LNCAP (cell line): ENCODE data around the gene CBX2.

ENCODE experiments used
- TF ChIP-seq, protein P1 (sequence below): fragments of 450-650 bp; IDR thresholded peaks from 2 replicates; pipeline ENCODE4 v1.5.1; 2017; ENCODE audit warnings: mild to moderate bottlenecking

The CBX2 gene

DNA sequence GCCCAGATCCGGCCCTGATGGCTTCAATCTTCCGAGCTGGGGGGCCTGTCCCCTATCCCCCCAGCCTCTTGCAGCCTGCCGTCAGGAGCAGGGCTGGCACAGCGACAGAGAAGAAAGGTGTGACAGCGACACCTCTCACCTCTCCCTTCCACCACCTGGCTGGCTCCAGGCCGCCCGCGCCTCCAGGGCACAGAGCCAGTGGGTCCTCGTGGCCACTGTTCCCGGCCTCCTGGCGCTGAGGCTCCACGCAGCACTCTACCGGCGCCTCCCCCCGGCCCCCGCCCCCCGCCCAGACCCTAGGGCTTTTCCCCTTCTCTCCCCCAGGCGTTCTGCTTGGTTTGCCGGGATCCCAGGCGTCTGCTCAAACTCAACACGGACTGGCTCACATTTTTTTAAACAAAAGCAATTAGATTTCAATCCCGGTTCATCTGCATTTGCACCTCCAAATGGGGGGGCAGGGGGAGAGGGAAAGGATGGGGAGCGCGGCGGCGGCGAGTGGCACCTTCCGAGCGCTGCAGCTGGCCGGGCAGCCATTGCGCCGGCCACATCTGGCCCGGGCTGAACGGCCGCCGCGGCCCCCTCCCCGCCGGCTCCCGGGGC is 31.7 kb downstream of the CBX2 start:
- TF ChIP-seq, protein P1, sequence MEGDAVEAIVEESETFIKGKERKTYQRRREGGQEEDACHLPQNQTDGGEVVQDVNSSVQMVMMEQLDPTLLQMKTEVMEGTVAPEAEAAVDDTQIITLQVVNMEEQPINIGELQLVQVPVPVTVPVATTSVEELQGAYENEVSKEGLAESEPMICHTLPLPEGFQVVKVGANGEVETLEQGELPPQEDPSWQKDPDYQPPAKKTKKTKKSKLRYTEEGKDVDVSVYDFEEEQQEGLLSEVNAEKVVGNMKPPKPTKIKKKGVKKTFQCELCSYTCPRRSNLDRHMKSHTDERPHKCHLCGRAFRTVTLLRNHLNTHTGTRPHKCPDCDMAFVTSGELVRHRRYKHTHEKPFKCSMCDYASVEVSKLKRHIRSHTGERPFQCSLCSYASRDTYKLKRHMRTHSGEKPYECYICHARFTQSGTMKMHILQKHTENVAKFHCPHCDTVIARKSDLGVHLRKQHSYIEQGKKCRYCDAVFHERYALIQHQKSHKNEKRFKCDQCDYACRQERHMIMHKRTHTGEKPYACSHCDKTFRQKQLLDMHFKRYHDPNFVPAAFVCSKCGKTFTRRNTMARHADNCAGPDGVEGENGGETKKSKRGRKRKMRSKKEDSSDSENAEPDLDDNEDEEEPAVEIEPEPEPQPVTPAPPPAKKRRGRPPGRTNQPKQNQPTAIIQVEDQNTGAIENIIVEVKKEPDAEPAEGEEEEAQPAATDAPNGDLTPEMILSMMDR = no peak

DNA sequence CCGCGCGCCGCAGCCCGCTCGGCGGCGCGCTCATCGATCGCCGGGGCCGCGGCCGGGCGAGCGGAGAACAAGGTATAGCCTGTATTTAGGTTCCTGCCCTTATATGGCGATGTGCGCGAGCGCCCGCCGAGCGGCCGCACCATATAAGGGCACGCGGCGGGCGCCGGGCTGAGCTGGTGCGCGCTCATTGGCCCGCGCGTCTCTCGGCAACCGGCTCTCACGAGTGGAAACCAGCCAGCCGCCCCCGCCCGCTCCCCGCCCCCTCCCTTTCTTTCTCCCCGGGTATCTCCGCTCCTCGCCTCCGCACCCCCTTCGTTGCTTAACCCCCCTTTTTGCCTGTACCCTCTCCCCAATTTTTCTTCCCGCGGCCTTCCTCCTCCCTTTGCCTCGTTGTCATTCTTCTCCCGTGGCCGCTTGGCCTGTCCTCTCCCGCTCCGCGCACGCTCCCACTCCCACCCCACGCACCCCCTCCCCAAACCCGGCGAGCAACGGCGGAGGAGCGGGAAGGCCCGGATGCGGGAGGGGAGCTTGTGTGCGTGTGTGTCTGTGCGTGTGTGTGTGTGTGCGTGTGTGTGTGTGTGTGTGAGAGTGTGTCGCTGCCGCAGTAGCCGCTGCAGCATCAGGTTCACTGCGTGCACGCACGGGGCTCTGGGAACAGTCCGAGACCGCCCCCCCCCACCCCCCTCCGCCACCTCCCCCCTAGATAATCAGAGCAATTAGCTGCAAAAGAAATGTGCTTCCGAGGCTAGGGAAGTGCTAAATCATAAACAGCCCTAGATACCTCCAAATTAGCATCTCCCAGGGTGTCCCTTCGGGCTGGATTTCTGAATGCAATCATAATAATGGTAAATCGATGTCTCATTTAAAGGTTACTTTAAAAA is 32.4 kb downstream of the CBX2 start:
- TF ChIP-seq, protein P1 = no peak

DNA sequence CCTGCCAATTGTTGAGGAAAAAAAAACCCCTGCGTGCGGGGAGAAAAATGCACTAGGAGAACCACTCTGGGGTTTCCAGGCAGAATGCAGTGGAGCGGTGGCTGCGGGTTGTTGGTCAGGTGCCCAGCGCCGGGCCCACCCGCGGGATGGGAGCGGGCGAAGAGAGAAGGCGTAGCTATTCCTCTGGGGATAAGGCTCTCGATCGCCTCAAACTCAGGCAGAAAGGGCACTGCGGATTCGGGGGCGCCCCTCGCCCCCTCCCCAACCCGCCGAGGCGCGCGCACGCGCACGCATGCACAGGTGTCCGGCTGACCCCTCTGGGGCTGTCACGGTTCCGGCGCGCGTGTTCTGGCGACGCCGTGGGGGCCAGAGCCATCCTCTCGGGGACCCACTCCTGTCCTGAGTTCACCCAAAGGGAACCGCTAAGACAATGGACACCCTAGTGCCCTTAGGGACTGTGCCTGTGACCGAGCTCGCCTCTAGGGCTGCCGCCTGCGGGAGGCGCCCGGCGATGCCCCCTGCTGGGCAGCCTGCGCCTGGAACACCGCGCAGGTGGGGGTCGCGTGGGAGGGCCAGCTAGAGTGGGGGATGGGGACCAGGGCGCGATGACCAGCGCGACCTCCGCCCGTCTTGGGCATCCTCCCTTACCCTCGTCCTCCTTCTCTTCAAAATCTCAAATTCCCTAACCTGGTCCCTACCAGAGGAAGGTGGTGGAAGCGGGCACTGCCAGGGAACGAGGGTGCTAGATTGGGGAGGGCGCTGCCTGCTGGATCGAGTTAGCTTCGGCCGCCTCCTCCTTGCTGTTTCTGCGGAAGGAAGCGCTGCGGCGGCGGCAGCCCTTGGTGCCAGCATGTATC is 33.3 kb downstream of the CBX2 start:
- TF ChIP-seq, protein P1 = peak; percentile 36; the same call in 1 of the 2 replicates

DNA sequence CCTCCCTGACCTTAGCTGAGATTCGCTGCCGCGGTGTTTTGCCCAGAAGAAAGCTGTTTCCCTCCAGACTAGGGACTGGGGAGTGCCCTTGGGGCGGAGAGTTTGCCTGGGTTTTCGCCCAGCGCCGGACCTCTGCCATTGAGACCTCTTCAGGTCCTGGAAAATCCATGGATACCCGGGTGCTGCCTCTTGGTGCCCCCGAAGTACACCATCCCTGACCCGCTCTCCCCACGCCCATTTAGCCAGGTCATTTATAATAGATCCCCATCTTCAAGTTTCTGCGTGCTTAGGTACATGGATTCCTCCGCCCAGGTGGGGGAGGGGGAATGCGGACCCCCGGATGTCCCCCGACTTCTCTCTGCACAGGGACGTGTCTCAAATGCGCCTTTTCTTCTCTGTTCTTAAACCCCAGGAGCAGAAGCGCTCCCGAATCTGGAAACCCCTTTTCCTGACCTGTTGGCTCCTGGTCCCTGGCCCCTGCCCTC is 34.0 kb downstream of the CBX2 start:
- TF ChIP-seq, protein P1 = no peak

DNA sequence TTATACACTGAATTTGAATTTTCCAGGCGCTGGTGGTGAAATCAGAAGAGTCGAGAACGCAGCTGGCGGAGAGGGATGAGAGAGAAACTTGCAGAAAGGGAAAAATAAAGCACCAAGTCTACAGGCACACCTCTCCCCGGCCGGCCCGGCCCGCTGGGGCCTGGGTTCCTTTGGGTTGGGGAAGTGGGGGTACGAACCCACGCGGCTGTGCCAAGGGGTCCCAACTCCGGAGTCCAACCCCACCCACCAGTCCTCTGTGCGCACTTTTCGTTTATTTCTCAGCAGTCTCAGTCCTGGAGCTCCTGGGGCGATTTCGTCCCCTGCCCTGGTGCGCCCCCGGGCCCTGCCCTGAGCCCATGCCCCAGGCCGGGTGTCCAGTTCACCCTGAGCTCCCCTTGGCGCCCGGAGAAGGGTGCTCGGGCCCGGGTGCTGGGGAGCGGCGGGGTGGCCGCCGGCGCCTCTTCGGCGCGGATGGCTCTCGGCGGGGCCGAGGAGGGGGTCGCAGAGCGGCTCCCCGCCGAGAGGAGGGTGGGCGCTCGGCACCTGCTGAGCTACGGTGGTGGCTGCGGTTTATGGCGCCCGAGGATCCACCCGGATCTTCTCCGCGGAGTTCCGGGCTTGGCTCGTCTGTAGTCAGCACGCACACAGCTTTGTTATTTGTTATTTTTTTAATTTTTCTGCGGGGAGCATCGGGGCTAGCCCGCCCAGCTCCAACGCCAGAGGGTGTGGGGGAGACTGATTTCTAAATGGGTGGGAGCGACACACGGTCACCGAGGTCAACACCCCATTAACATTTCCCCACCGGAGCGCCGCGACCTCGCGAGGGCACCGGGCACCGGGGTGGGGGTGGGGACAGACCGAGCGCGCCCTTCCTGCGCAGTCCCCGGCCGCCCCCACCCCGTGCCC is 34.7 kb downstream of the CBX2 start:
- TF ChIP-seq, protein P1 = no peak

DNA sequence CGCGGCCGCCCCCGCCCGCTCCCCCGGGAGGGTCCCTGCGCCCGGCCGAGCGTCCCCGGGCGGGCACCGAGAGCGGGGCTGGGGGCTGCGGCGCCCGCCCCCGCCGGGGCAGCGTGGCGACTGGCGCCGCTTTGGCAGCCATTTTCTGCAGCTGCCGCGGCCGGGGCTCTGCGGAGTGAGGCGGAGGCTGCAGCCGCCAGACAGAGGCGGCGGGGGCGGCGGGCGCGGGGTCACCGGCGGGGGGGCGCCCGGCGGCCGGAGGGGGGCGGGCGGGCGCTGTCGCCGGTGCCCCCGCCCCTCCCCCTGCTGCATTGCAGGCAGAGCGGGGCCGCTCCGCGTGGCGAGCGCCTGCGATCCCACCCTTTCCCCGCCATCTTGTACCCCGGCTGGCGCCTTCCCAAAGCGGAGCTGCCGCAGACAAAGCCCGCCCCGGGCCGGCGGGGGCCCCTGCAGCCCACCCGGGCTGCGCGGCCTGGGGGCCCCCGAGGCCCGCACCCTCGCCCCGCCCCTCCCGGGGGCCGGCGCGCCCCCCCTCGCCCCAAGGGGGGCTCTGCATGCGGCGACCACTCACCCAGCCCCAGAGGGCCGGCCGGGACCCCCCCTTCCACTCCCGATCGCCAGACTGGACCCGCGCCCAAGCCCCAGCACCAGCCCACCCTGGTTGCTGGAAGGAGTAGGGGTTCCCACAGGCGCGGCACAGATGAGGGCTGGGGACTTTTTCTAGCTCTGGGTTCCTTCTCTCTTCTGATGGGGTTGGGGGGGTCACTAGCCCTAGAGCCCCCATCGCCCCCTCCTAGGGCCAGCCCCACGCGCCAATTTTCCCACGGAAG is 35.6 kb downstream of the CBX2 start:
- TF ChIP-seq, protein P1 = no peak
